Choroid plexus epithelial cell (primary cell): Measurements from ENCODE around the gene KDM4C.

Source experiments
- DNase-seq: peaks from one replicate; pipeline ENCODE4 v3.0.0-alpha.2; 2010; ENCODE audit warnings: low read depth
- H3K4me3 ChIP-seq: 2 replicates; pipeline ENCODE4 v1.5.1; 2011; ENCODE audit warnings: low read depth, mild to moderate bottlenecking, control low read depth, low read length, moderate library complexity
- CTCF ChIP-seq: conservative IDR thresholded peaks from 2 replicates; pipeline ENCODE4 v1.5.1; 2011; ENCODE audit warnings: low read depth, mild to moderate bottlenecking, control low read depth, inconsistent platforms, low read length, moderate library complexity

The KDM4C gene

GRCh38 chr9:7209990-7210389 is 452.2 kb downstream of the KDM4C start:
- no peak for DNase-seq
- H3K4me3 ChIP-seq: no peak overlapping the region
- no peak for TF ChIP-seq CTCF

- no peak overlapping the region for H3K4me3 ChIP-seq
- TF ChIP-seq CTCF: no peak
- no peak for DNase-seq
Measured at GRCh38 chr9:7210854-7211637, 453.3 kb downstream of the KDM4C start.

GRCh38 chr9:7211657-7212056 is 453.9 kb downstream of the KDM4C start:
- no peak for DNase-seq
- TF ChIP-seq CTCF: no peak
- H3K4me3 ChIP-seq: no peak overlapping the region

DNA sequence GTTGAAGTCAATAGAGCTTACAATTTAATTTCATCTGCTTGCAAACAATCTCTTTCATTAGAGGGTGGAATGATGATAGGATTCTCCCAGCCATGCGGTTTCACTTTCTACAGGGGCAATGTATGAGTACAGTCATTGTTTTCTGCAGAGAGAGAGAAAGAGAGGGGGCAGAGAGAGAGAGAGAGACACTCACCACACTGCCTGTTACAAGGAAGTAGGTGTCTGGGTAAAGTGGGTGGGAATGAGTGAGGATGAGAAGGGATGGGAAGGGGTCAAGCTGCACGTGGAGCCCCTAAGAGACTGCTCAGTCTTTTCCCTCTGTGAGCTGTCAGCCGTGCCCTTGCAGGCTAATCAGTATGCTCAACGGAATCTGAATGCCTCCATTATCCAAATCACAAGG is 454.3 kb downstream of the KDM4C start:
- no peak overlapping the region for H3K4me3 ChIP-seq
- DNase-seq: peak; percentile 7
- no peak for TF ChIP-seq CTCF

GRCh38 chr9:7216004-7216841 is 458.4 kb downstream of the KDM4C start:
- DNase-seq: peak; percentile 50
- H3K4me3 ChIP-seq: no peak overlapping the region
- no peak for TF ChIP-seq CTCF

DNA sequence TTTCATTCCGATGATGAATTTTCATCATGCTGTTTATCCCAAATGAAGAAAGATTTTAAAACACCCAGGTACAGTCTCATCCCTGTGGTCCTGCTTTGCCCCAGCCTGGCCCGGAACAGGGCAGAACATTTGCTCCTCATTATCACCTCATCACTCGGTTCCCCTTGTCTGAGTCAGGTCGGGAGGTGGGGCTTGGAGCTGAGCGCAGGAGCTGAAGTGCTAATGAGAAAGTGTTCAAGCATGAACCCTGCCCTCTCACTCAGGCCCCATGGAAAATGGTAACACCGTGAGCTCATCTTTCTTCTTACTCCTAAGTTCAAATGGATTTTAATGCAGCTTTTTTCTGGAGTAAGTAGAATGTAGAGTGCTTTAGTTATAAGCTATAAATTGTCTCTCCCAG is 466.2 kb downstream of the KDM4C start:
- H3K4me3 ChIP-seq: no peak overlapping the region
- DNase-seq: no peak
- TF ChIP-seq CTCF: no peak
